Breast epithelium (tissue), 4 donors: ENCODE measurements around the gene ENC1. TPM values are rescaled to one million over a fixed set of nuclear protein-coding genes. Genes with fewer than 3 reads are reported as not detected.

Experiments used
- DNase-seq, 2 donors: peaks; one replicate each; pipeline ENCODE4 v3.0.0-alpha.2; 2019; ENCODE audit warnings: low spot score in 2 of 2
- H3K27ac ChIP-seq, 2 donors: fragments of 200-600 bp; sonication (generic) in 1 of 2; one replicate each; pipeline ENCODE4 v1.5.1; 2016 to 2019; ENCODE audit warnings: mild to moderate bottlenecking in 1 of 2
- H3K27me3 ChIP-seq, 2 donors: fragments of 200-600 bp; sonication (generic) in 1 of 2; one replicate each; pipeline versions ENCODE4 v1.5.1 to v1.6.0; 2017 to 2019; ENCODE audit warnings: control low read depth in 1 of 2, mild to moderate bottlenecking in 1 of 2
- H3K36me3 ChIP-seq: fragments of 200-600 bp; one replicate; pipeline ENCODE4 v1.5.1; 2019
- H3K4me1 ChIP-seq, 2 donors: fragments of 200-600 bp; sonication (generic); one replicate each; pipeline ENCODE4 v1.5.1; 2016 to 2019; ENCODE audit warnings: control low read depth in 1 of 2
- H3K4me3 ChIP-seq, 3 donors: fragments of 200-600 bp; sonication (generic); 1 replicate in 2 of 3; 2 replicates in 1 of 3; pipeline ENCODE4 v1.5.1; 2016 to 2019; ENCODE audit warnings: mild to moderate bottlenecking in 3 of 3, moderate library complexity in 2 of 3
- H3K9me3 ChIP-seq, 2 donors: fragments of 200-600 bp; sonication (generic) in 1 of 2; one replicate each; pipeline ENCODE4 v1.5.1; 2016 to 2019; ENCODE audit warnings: control low read depth in 1 of 2
- CTCF ChIP-seq, 3 donors: fragments of 450-650 bp; IDR thresholded peaks; one replicate each; pipeline ENCODE4 v1.5.1; 2016 to 2017; ENCODE audit warnings: antibody characterized with exemption in 3 of 3, mild to moderate bottlenecking in 3 of 3, moderate library complexity in 3 of 3
- POLR2A ChIP-seq: fragments of 450-650 bp; IDR thresholded peaks from one replicate; pipeline ENCODE4 v1.6.1; 2016; ENCODE audit warnings: antibody characterized with exemption, mild to moderate bottlenecking, moderate library complexity
- POLR2AphosphoS5 ChIP-seq, 3 donors: sonication (generic); formaldehyde crosslinking; IDR thresholded peaks; one replicate each; pipeline ENCODE4 v1.6.1; 2017; ENCODE audit warnings: antibody characterized with exemption in 3 of 3
- intact Hi-C: fragments of 100-400 bp; cut with DNase I; formaldehyde crosslinking; loops from one replicate; pipeline ENCODE4 v1.15.1; 2023; ENCODE audit warnings: low total_unique reads
- total RNA-seq, 3 donors: library from RNA; depleted of rRNA; stranded (reverse); fragments of >200 nt; gene quantifications; one replicate each; pipeline ENCODE4 v1.1.0, GENCODE V29; 2016

ENC1 gene
- total RNA-seq, 3 donors from 2014 or later, result 8.3 to 16.7 (median 13.8) TPM

GRCh38 chr5:74670396-74671038 is 30.0 kb upstream of the ENC1 start:
- H3K27ac ChIP-seq, result no peak overlapping the region
- H3K27me3 ChIP-seq, result no peaks in the 10 kb centered on the region
- no peak for DNase-seq
- intact Hi-C loops, result no loop called here
- no peak for TF ChIP-seq POLR2AphosphoS5 (IDR thresholded peaks at IDR 0.05)
- TF ChIP-seq POLR2A, result no peak
- TF ChIP-seq CTCF (IDR thresholded peaks at IDR 0.05), result no peak
- no peaks in the 10 kb centered on the region for H3K9me3 ChIP-seq
- H3K36me3 ChIP-seq, result no peaks in the 10 kb centered on the region
- H3K4me3 ChIP-seq, result no peak overlapping the region
- H3K4me1 ChIP-seq, result peaks cover 0 to 10% of the 10 kb centered on the region in 2 donors

GRCh38 chr5:74669821-74670220 is 29.3 kb upstream of the ENC1 start:
- TF ChIP-seq POLR2A (no peak), CTCF (IDR thresholded peaks at IDR 0.05) (no peak), POLR2AphosphoS5 (IDR thresholded peaks at IDR 0.05) (no peak)

GRCh38 chr5:74667396-74667795 is 26.9 kb upstream of the ENC1 start:
- peaks cover 0 to under 1% of the 10 kb centered on the region in 2 donors for H3K4me1 ChIP-seq
- intact Hi-C loops, result no loop called here

More at GRCh38 chr5:74669821-74670220, 29.3 kb upstream of the ENC1 start:
- H3K4me3 ChIP-seq, result no peak overlapping the region
- intact Hi-C loops, result no loop called here
- no peaks in the 10 kb centered on the region for H3K36me3 ChIP-seq
- no peak overlapping the region for H3K27ac ChIP-seq
- no peaks in the 10 kb centered on the region for H3K9me3 ChIP-seq
- no peaks in the 10 kb centered on the region for H3K27me3 ChIP-seq
- H3K4me1 ChIP-seq, result peaks cover 0 to 10% of the 10 kb centered on the region in 2 donors
- DNase-seq, result no peak

GRCh38 chr5:74665816-74666215 is 25.3 kb upstream of the ENC1 start:
- DNase-seq, result no peak
- Histone ChIP-seq H3K27me3 (no peaks in the 10 kb centered on the region), H3K9me3 (no peaks in the 10 kb centered on the region), H3K27ac (no peak overlapping the region), H3K4me1 (no peaks in the 10 kb centered on the region), H3K36me3 (no peaks in the 10 kb centered on the region), H3K4me3 (no peak overlapping the region)
- intact Hi-C loops, result no loop called here
- no peak for TF ChIP-seq POLR2A
- TF ChIP-seq POLR2AphosphoS5 (IDR thresholded peaks at IDR 0.05), result no peak
- no peak for TF ChIP-seq CTCF (IDR thresholded peaks at IDR 0.05)

More at GRCh38 chr5:74667396-74667795, 26.9 kb upstream of the ENC1 start:
- no peak overlapping the region for H3K27ac ChIP-seq
- no peak overlapping the region for H3K4me3 ChIP-seq
- TF ChIP-seq POLR2AphosphoS5 (IDR thresholded peaks at IDR 0.05) (no peak), CTCF (IDR thresholded peaks at IDR 0.05) (no peak), POLR2A (no peak)
- DNase-seq, result no peak
- no peaks in the 10 kb centered on the region for H3K36me3 ChIP-seq
- no peaks in the 10 kb centered on the region for H3K27me3 ChIP-seq
- no peaks in the 10 kb centered on the region for H3K9me3 ChIP-seq

GRCh38 chr5:74665273-74665672 is 24.7 kb upstream of the ENC1 start:
- Histone ChIP-seq H3K36me3 (no peaks in the 10 kb centered on the region), H3K4me3 (no peak overlapping the region), H3K27ac (no peak overlapping the region), H3K9me3 (no peaks in the 10 kb centered on the region), H3K4me1 (no peaks in the 10 kb centered on the region), H3K27me3 (no peaks in the 10 kb centered on the region)
- intact Hi-C loops, result no loop called here
- DNase-seq, result no peak
- no peak for TF ChIP-seq CTCF (IDR thresholded peaks at IDR 0.05)
- TF ChIP-seq POLR2AphosphoS5 (IDR thresholded peaks at IDR 0.05), result no peak
- TF ChIP-seq POLR2A, result no peak
